HepG2 (cell line): ENCODE measurements around the gene ARPC1B. TPM values are rescaled to one million over a fixed set of nuclear protein-coding genes. Genes with fewer than 3 reads are reported as not detected.

Source experiments
- AKAP8 ChIP-seq: sonication (generic); formaldehyde crosslinking; IDR thresholded peaks from 2 replicates; pipeline ENCODE4 v1.5.1; 2020; ENCODE audit warnings: mild to moderate bottlenecking, missing genetic modification reagents
- ARHGAP35 ChIP-seq: sonication (generic); formaldehyde crosslinking; IDR thresholded peaks from 2 replicates; pipeline ENCODE4 v1.9.0; 2022; ENCODE audit warnings: mild to moderate bottlenecking, inconsistent platforms, moderate library complexity, missing genetic modification reagents, borderline replicate concordance
- ARID2 ChIP-seq: sonication (generic); formaldehyde crosslinking; IDR thresholded peaks from 2 replicates; pipeline ENCODE4 v1.8.1; 2022; ENCODE audit warnings: mild to moderate bottlenecking, missing genetic modification reagents, borderline replicate concordance
- CBX1 ChIP-seq: IDR thresholded peaks from one replicate; pipeline ENCODE4 v1.6.1; 2016; ENCODE audit warnings: antibody characterized with exemption, low read depth
- E2F1 ChIP-seq: sonication (generic); formaldehyde crosslinking; IDR thresholded peaks from 2 replicates; pipeline ENCODE4 v1.5.0; 2020; ENCODE audit warnings: missing genetic modification reagents
- FOXJ3 ChIP-seq: sonication (generic); formaldehyde crosslinking; IDR thresholded peaks from 2 replicates; pipeline ENCODE4 v1.4.0; 2020; ENCODE audit warnings: missing genetic modification reagents, mild to moderate bottlenecking, borderline replicate concordance
- MAX ChIP-seq: IDR thresholded peaks from 2 replicates; pipeline ENCODE4 v1.6.1; 2012; ENCODE audit warnings: inconsistent platforms
- MBD4 ChIP-seq: IDR thresholded peaks from 2 replicates; pipeline ENCODE4 v1.6.1; 2012; ENCODE audit warnings: low read length, inconsistent platforms, borderline replicate concordance
- MIER3 ChIP-seq: IDR thresholded peaks from 2 replicates; pipeline ENCODE4 v1.6.1; 2016; ENCODE audit warnings: missing compliant biosample characterization, borderline replicate concordance
- PLRG1 ChIP-seq: fragments of 450-650 bp; conservative IDR thresholded peaks from 2 replicates; pipeline ENCODE4 v1.6.1; 2016
- RBM22 ChIP-seq: fragments of 200-400 bp; formaldehyde crosslinking; optimal IDR thresholded peaks from 2 replicates; pipeline ENCODE3; 2017; ENCODE audit warnings: mild to moderate bottlenecking, low read length, moderate library complexity
- SETDB1 ChIP-seq: sonication (generic); formaldehyde crosslinking; IDR thresholded peaks from 2 replicates; pipeline ENCODE4 v1.5.1; 2020; ENCODE audit warnings: missing genetic modification reagents, mild to moderate bottlenecking, borderline replicate concordance
- U2AF1 ChIP-seq: fragments of 200-400 bp; formaldehyde crosslinking; optimal IDR thresholded peaks from 2 replicates; pipeline ENCODE3; 2017; ENCODE audit warnings: mild to moderate bottlenecking, low read depth, low read length
- ZBTB1 ChIP-seq: sonication (generic); formaldehyde crosslinking; IDR thresholded peaks from 2 replicates; pipeline ENCODE4 v1.4.0; 2020; ENCODE audit warnings: missing genetic modification reagents, borderline replicate concordance
- ZFP36L2 ChIP-seq: sonication (generic); formaldehyde crosslinking; IDR thresholded peaks from 2 replicates; pipeline ENCODE4 v1.4.0; 2020; ENCODE audit warnings: missing genetic modification reagents
- ZFX ChIP-seq: sonication (generic); formaldehyde crosslinking; IDR thresholded peaks from 2 replicates; pipeline ENCODE4 v1.4.0; 2020; ENCODE audit warnings: mild to moderate bottlenecking, low read depth, missing genetic modification reagents, moderate library complexity
- ZHX1 ChIP-seq: sonication (generic); formaldehyde crosslinking; IDR thresholded peaks from 2 replicates; pipeline ENCODE4 v1.8.1; 2022; ENCODE audit warnings: low read depth, mild to moderate bottlenecking, missing genetic modification reagents
- ZIK1 ChIP-seq: sonication (generic); formaldehyde crosslinking; IDR thresholded peaks from 2 replicates; pipeline ENCODE4 v1.5.0; 2020; ENCODE audit warnings: mild to moderate bottlenecking, low read depth, missing genetic modification reagents, borderline replicate concordance
- ZNF232 ChIP-seq: sonication (generic); formaldehyde crosslinking; IDR thresholded peaks from 2 replicates; pipeline ENCODE4 v1.4.0; 2020; ENCODE audit warnings: missing genetic modification reagents, borderline replicate concordance
- ZNF615 ChIP-seq: sonication (generic); formaldehyde crosslinking; IDR thresholded peaks from 2 replicates; pipeline ENCODE4 v1.5.0; 2020; ENCODE audit warnings: mild to moderate bottlenecking, missing genetic modification reagents, borderline replicate concordance
- polyA plus RNA-seq, 8 experiments: library from polyadenylated mRNA; depleted of rRNA in 3 of 8; stranded (reverse) in 7 of 8; unstranded in 1 of 8; fragments of >200 nt; fragmentation: Illumina TruSeq in 4 of 8; extraction: Trizol in 4 of 8; gene quantifications; 2 replicates each; pipeline versions ENCODE4 v1.2.1 to v1.2.3, GENCODE V29; 2011 to 2016; ENCODE audit warnings: low read depth in 4 of 8, missing spikeins in 1 of 8, mixed read lengths in 1 of 8; ENCODE audit not compliant: insufficient read depth in 1 of 8
- total RNA-seq, 5 experiments: library from RNA; depleted of rRNA; stranded (reverse); fragments of >200 nt; fragmentation: Illumina TruSeq; extraction: Trizol; gene quantifications; 2 replicates each; pipeline ENCODE4 v1.2.3, GENCODE V29; 2016; ENCODE audit warnings: low read depth in 1 of 5
- TF ChIP-seq, protein P1 (sequence below): sonication (generic); formaldehyde crosslinking; IDR thresholded peaks from 2 replicates; pipeline ENCODE4 v1.4.0; 2020; ENCODE audit warnings: missing genetic modification reagents, borderline replicate concordance
- TF ChIP-seq, protein P2 (sequence below): sonication (generic); formaldehyde crosslinking; IDR thresholded peaks from 2 replicates; pipeline ENCODE4 v1.5.0; 2020; ENCODE audit warnings: missing genetic modification reagents, mild to moderate bottlenecking, borderline replicate concordance

ARPC1B gene
- total and polyA plus RNA-seq, 2 of the 13 experiments (the other 11 are each of a cell fraction or from before 2014, with no cell fraction given): 72.9 to 89.1 TPM

DNA sequence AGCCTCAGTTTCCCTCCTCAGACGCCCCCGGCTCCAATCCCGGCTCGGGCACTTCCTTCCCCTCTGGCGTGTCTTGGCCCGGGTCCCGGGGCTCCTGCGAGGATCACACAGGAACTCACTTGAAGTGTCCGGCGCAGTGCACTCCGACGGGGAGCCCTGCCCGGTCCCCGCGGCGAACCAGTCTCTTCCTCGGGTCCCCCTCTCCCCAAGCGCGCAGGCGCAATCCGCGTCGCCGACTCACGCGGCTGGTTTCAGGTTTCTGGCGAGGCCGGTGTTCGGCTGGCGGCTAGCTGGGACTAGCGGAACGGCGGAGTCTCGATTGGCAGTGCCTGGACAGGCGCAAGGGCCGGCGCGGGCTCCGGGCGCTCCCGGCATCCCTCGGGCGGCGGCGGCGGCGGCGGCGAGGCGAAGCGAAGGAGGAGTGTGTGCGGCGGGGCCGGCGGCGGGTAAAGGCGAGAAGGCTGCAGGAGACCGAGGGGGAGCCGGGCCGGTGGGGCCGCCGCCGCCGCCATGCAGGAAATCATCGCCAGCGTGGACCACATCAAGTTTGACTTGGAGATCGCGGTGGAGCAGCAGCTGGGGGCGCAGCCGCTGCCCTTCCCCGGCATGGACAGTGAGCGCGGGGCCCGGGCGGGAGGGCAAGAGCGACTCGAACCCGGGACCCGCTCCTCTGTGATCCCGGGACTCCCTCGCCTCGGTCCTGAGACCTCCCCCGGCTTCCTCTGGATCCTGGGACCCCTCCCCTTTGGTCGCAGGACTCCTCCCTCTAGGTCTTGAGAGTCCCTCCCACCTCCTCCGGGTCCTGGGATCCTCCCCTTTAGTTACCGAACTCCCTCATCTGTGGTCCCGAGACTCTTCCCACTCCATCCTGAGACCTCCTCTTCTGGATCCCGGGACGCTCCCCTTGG lies 64.3 kb downstream of the ARPC1B start, which contains the start of the genes CPSF4 and PTCD1 (continued):
- 0 out of 2 replicates have a peak, but pooled peaks have one; percentile 18 for TF ChIP-seq ARID2
- TF ChIP-seq ZNF232 (CRISPR knock-in tag): no peak
- TF ChIP-seq ZFP36L2 (CRISPR knock-in tag): no peak
- TF ChIP-seq U2AF1: no peak
- peak; percentile 80 for TF ChIP-seq ZFX
- TF ChIP-seq ZHX1 (CRISPR knock-in tag): peak; percentile 83; the same call in 1 of the 2 replicates
- no peak for TF ChIP-seq MBD4
- peak; percentile 42 for TF ChIP-seq CBX1
- peak; percentile 66; the same call in 1 of the 2 replicates for TF ChIP-seq ARHGAP35 (CRISPR knock-in tag)
- peak; percentile 73; the same call in 1 of the 2 replicates for TF ChIP-seq AKAP8 (CRISPR knock-in tag)
- peak; percentile 95 for TF ChIP-seq MAX
- no peak for TF ChIP-seq RBM22
- TF ChIP-seq E2F1 (CRISPR knock-in tag): peak; percentile 76
- TF ChIP-seq MIER3 (CRISPR knock-in tag): peak; percentile 66; the same call in 1 of the 2 replicates
- TF ChIP-seq, protein P1, sequence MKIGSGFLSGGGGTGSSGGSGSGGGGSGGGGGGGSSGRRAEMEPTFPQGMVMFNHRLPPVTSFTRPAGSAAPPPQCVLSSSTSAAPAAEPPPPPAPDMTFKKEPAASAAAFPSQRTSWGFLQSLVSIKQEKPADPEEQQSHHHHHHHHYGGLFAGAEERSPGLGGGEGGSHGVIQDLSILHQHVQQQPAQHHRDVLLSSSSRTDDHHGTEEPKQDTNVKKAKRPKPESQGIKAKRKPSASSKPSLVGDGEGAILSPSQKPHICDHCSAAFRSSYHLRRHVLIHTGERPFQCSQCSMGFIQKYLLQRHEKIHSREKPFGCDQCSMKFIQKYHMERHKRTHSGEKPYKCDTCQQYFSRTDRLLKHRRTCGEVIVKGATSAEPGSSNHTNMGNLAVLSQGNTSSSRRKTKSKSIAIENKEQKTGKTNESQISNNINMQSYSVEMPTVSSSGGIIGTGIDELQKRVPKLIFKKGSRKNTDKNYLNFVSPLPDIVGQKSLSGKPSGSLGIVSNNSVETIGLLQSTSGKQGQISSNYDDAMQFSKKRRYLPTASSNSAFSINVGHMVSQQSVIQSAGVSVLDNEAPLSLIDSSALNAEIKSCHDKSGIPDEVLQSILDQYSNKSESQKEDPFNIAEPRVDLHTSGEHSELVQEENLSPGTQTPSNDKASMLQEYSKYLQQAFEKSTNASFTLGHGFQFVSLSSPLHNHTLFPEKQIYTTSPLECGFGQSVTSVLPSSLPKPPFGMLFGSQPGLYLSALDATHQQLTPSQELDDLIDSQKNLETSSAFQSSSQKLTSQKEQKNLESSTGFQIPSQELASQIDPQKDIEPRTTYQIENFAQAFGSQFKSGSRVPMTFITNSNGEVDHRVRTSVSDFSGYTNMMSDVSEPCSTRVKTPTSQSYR (CRISPR knock-in tag): no peak
- no peak for TF ChIP-seq PLRG1
- TF ChIP-seq, protein P2, sequence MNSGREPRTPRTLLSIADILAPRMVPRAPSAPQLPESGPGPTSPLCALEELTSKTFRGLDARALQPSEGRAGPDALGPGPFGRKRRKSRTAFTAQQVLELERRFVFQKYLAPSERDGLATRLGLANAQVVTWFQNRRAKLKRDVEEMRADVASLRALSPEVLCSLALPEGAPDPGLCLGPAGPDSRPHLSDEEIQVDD (CRISPR knock-in tag): no peak
- no peak for TF ChIP-seq ZNF615 (CRISPR knock-in tag)
- no peak for TF ChIP-seq SETDB1 (CRISPR knock-in tag)
- TF ChIP-seq ZBTB1: no peak
- TF ChIP-seq FOXJ3 (CRISPR knock-in tag): no peak
- peak; percentile 86 for TF ChIP-seq ZIK1 (CRISPR knock-in tag)
